ENCODE data around the gene MGLL. TPM values are rescaled to one million over a fixed set of nuclear protein-coding genes. Genes with fewer than 3 reads are reported as not detected.

MGLL gene
- total RNA-seq, 1 experiment from 2014 or later, result 0.94 TPM

DNA sequence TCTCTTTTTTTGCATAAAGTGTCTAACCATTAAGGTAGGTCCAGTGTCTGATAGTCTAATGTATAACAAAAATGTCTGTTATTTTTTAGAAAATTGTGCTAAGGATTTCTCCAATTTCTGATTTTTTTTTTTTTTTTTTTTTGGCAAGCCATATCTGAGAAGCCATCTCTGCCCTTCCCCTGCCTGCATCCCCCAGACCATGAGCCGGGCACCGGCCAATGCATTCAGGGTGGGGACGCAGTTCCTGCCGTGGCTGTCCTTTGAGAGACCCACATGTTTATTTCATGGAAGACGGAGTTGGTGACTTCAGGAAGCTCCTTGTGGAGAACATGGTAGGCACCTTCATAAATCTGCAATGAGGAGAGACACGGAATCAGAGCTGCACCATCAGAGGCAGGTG is 130.3 kb downstream of the MGLL start:
- TF ChIP-seq ELF4 (CRISPR knock-in tag; IDR thresholded peaks at IDR 0.05; ENCODE audit: low read depth) (no peak), CBFB (CRISPR knock-in tag; IDR thresholded peaks at IDR 0.05; ENCODE audit: low read depth) (no peak), ZNF532 (CRISPR knock-in tag; IDR thresholded peaks at IDR 0.05; ENCODE audit: borderline replicate concordance) (no peak), ZBTB43 (CRISPR knock-in tag; IDR thresholded peaks at IDR 0.05) (no peak), ZNF671 (CRISPR knock-in tag; IDR thresholded peaks at IDR 0.05) (no peak), CDX4 (CRISPR knock-in tag; IDR thresholded peaks at IDR 0.05; ENCODE audit: borderline replicate concordance) (no peak), EMX1 (CRISPR knock-in tag; IDR thresholded peaks at IDR 0.05) (no peak), ETV6 (CRISPR knock-in tag; IDR thresholded peaks at IDR 0.05) (no peak), MAX (CRISPR knock-in tag; IDR thresholded peaks at IDR 0.05) (no peak)
- Mint-ChIP-seq H3K27me3 (ENCODE audit: low read depth) (no peaks in the 10 kb centered on the region), H3K9me3 (no peaks in the 10 kb centered on the region), H3K36me3 (no peaks in the 10 kb centered on the region), H3K4me3 (no peak overlapping the region), H3K27ac (no peak overlapping the region), H3K4me1 (peaks cover 19% of the 10 kb centered on the region)
- POLR2A ChIA-PET, result interaction anchor here (0.7 kb wide), 1 partner anchor 693 kb away, joined by 5 read pairs; no protein-coding TSS in a partner anchor
- ATAC-seq, result no peak
- CTCF ChIA-PET, result interaction anchor here (1.0 to 4.7 kb wide), 10 partner anchors 9 to 140 kb away, joined by 3 to 76 read pairs (median 5); no protein-coding TSS in a partner anchor
- no peak for DNase-seq (ENCODE audit: low spot score)

DNA sequence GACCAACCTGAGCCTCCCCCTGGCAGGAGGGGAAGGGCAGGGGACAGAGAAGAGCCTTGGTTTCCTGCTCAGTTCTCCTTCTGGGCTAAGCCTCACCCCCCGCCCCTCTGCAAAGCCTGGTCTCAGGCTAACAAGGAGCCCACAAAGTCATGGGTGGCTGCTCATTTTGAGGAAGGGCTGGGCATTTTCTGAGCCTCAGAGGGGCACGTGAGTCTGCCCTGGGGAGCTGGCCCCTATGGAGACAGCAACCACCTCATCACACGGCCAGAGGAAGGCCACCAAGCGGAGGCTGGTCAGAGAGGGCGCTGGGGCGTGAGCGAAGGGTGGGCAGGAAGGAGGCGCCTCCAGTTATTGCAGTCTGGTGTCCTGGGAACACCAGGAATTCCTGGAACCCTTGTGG is 130.8 kb downstream of the MGLL start:
- no peaks in the 10 kb centered on the region for H3K27me3 Mint-ChIP-seq (ENCODE audit: low read depth)
- CTCF ChIA-PET, result interaction anchor here (0.6 to 4.7 kb wide), 29 partner anchors 9 to 853 kb away, joined by 3 to 76 read pairs (median 4); partner anchors contain the start of gene MGLL
- DNase-seq (ENCODE audit: low spot score) (no peak), ATAC-seq (no peak)
- no peak overlapping the region for H3K27ac Mint-ChIP-seq
- H3K9me3 Mint-ChIP-seq, result no peaks in the 10 kb centered on the region
- peaks cover 19% of the 10 kb centered on the region for H3K4me1 Mint-ChIP-seq
- H3K4me3 Mint-ChIP-seq, result no peak overlapping the region
- no peaks in the 10 kb centered on the region for H3K36me3 Mint-ChIP-seq
- POLR2A ChIA-PET, result interaction anchor here (0.7 kb wide), 1 partner anchor 692 kb away, joined by 5 read pairs; no protein-coding TSS in a partner anchor
- TF ChIP-seq CREB1 (CRISPR knock-in tag; IDR thresholded peaks at IDR 0.05) (no peak), E2F1 (CRISPR knock-in tag; IDR thresholded peaks at IDR 0.05) (no peak), JUN (CRISPR knock-in tag; IDR thresholded peaks at IDR 0.05) (no peak), ZSCAN18 (CRISPR knock-in tag; IDR thresholded peaks at IDR 0.05) (no peak), NFE2L1 (CRISPR knock-in tag; IDR thresholded peaks at IDR 0.05) (no peak), IRF1 (CRISPR knock-in tag; IDR thresholded peaks at IDR 0.05) (no peak), NR1H2 (CRISPR knock-in tag; IDR thresholded peaks at IDR 0.05) (no peak), ATF1 (CRISPR knock-in tag; IDR thresholded peaks at IDR 0.05) (no peak), FOXP1 (CRISPR knock-in tag; IDR thresholded peaks at IDR 0.05; ENCODE audit: borderline replicate concordance) (no peak), RORB (CRISPR knock-in tag; IDR thresholded peaks at IDR 0.05) (no peak), TP53 (CRISPR knock-in tag; IDR thresholded peaks at IDR 0.05) (no peak), NFATC4 (CRISPR knock-in tag; IDR thresholded peaks at IDR 0.05) (no peak), SOX15 (CRISPR knock-in tag; IDR thresholded peaks at IDR 0.05) (no peak), SMAD3 (CRISPR knock-in tag; IDR thresholded peaks at IDR 0.05; ENCODE audit: borderline replicate concordance) (no peak), TCF7 (CRISPR knock-in tag; IDR thresholded peaks at IDR 0.05; ENCODE audit: low read depth) (no peak), RELA (CRISPR knock-in tag; IDR thresholded peaks at IDR 0.05; ENCODE audit: borderline replicate concordance) (no peak), OVOL2 (CRISPR knock-in tag; IDR thresholded peaks at IDR 0.05; ENCODE audit: borderline replicate concordance) (no peak)
- TF ChIP-seq, protein P1, sequence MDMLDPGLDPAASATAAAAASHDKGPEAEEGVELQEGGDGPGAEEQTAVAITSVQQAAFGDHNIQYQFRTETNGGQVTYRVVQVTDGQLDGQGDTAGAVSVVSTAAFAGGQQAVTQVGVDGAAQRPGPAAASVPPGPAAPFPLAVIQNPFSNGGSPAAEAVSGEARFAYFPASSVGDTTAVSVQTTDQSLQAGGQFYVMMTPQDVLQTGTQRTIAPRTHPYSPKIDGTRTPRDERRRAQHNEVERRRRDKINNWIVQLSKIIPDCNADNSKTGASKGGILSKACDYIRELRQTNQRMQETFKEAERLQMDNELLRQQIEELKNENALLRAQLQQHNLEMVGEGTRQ (CRISPR knock-in tag; IDR thresholded peaks at IDR 0.05), result no peak
